NCI-H1417 treated with DMSO at 0.1 percent for 48 hours (cell line): ENCODE measurements around the gene CTSD.

Experiments
- DNase-seq: peaks from one replicate; lab custom pipeline; 2025; lab: John Stamatoyannopoulos, UW

CTSD gene

DNA sequence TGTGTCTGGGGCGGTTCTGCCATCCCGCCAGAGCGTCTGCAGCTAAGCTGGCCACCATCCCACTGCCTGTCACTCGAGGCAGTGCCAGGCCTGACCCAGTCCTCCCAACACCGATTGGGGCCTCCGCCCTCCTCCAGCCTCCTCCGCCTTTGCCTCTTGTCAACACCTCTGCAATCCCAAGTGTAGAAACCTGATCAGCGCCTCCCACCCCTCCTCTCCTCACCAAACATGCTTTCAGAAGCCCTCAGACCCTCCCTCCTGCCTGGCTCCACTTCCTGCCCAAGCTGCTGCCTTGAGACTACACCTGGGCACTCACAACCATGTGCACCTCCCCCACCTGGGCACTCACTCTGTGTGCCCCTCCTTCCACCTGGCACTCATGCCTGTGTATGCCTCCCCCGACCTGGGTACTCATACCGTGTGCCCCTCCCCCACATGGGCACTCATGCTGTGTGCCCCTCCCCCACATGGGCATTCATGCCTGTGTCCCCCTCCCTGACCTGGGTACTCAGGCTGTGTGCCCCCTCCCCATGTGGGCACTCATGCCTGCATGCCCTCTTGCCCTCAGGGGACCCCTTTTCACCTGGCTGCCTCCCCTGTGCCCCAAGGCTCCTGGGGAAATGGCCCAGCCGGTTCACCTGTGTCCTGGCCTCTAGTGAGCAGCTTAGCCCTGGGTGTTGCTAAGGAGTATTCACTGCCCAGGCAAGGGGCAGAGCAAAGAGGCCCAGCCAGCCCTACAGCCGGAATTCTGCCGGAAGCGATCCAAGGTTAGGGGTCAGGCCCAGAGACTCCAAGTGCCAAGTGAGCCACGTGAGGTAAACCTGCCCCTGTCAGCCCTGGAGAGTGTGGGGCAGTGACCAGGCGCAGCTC is 7.8 kb downstream of the CTSD start:
- no peak for DNase-seq

DNA sequence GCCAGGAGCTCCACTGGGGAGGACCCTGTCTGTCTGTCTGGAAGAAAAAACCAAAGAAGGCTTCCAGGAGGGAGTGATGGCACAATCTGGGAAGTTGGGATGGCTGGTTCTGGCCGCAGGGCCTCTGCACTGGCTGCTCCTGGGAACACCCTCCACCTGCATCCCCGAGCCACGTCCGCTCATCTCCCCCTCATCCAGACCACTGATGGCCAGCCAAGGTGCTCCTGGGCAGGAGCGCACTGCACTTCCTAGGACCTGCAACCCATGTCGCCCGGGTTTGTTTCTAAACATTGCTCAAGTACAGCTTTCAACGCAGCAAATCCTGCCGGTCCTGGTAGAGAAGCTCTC is 8.4 kb downstream of the CTSD start:
- DNase-seq: no peak

- DNase-seq: no peak
Observed at GRCh38 chr11:1754376-1755150, 9.2 kb downstream of the CTSD start.

GRCh38 chr11:1753929-1754305 is 9.8 kb downstream of the CTSD start:
- no peak for DNase-seq

- no peak for DNase-seq
Observed at GRCh38 chr11:1753229-1753928, 10.3 kb downstream of the CTSD start.

DNA sequence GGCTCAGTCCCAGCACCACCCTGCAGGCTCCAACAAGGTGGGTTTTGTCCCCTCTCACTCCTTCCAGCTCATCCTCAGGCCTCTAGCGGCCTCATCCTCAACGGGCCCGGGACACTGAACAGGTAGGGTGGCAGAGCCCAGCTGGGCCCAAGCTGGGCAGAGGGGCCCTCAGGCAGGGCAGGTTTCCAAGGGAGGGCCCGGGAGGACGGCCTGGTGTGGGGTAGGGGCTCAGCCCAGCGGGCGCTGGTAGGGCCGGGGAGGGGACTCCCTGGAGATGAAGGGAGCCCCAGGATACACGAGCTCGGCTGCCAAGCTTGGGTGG is 10.9 kb downstream of the CTSD start:
- DNase-seq: no peak

- no peak for DNase-seq
Observed at GRCh38 chr11:1751999-1752906, 11.5 kb downstream of the CTSD start.

DNA sequence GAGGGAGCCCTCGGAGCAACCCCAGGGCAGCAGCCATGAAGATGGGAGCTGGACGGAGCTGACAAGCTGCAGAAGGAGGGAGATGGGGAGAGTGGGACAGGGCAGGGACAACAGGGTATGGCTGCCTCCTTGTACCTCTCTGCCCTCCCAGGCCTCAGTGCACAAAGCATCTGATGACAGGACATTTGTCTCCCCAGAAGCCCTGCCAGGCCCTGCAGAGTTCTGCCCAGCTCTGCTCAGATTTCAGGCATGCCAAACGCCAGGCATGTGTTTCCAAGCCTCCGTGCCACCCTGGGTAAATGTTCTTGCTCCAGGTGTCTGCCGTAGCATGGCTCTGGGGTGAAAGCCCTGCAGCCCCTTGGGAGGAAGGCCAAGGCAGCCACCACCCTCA is 12.2 kb downstream of the CTSD start:
- no peak for DNase-seq

GRCh38 chr11:1750840-1751530 is 12.7 kb downstream of the CTSD start:
- no peak for DNase-seq

DNA sequence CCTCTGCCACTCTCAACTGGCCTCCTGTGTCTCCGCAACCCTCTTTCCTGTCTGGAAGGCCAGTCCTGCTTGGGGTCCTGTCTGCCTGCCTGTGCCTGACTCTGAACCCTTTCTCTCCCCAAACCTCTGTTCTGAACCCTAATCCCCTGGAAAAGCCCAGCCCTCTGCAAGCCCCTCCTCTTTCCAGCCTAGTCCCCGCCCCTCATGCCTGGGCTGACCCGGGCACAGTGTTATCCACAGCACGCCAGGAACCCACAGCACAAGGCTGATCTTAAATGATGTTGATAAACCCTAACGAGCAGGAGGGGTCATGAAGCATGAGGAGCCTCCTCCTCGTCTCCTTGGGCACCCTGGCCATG is 13.3 kb downstream of the CTSD start, which contains the start of gene IFITM10:
Gene IFITM10 (minus strand): TSS at position 115 of the 359 bp plus-strand sequence. CDS start 153 bp downstream, outside the sequence.
- DNase-seq: no peak

- DNase-seq: no peak
Observed at GRCh38 chr11:1749395-1750351, 14.1 kb downstream of the CTSD start.

DNA sequence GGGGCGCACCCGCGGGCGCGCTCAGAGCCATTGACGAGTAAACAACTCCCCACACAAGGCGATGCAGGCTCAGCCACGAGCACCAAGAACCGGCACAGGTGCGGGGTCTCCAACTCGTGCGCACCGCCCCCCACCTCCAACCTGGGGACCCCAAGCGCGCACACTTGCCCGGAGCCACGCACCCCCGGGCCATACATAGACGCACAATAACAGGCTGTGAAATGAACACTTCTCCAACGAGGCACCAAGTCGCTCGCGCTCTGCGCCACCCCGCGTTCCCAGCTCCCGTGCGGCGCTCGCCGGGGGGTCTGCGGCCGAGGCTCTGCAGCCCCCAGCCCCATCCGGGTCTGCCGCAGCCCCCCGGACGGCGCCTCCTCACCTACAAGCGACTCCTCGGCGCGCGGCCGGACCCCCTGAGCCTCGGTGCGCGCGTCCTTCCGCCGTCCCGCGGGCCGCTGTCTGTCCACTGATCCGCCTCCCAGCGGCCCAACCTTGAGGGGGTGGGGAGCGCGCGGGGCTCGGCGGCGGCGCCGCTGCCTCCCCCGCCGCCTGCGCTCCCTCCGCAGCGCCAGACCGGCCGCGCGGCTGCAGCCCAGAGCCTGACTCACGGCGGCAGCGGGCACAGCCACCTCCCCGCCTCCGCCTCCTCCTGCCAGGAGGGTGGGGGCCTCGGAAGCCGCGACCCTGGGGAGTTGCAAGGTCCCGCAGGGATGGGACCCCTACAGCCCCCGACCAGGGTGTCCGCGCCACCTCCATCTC is 14.9 kb downstream of the CTSD start:
- no peak for DNase-seq

DNA sequence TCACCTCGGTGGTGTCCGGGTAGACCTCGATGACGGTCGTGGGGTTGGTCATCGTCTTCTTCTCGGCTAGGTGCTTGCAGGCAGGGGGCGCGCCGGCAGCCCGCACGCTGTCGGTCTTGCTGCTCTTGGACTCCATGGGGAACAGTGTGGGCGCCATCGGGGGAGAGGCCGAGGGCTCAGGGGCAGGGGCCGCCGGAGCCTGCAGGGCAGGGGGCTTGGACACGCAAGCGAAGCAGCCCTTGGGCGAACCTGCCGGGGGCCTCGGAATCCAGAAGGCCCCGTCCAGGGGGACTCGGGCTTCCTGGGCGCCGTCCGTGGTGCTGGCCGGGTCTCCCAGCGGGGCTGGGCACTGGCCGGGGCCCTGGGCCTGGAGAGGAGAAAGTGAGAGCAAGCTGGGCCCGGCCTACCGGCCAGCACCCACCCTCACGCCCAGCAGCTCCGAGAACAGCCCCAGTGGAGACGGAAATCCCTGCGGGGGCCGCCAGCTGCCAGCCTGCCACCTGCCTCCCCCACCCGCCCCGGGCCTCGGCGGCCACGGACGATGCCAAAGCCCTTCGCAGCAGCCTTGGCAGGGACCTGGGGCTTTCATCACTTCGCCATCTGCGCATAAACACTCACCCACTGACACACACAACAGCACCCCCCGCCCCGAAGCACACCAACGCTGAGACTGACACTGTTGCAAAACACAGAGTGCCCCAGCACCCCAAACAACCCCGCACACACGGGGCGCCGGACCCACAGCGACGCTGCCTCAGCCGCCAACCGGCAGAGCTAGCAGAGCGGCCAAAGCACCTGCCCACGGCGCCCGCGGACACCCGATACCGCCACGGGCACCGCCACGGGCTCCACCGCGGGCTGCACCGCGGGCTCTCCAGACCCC is 15.7 kb downstream of the CTSD start:
- DNase-seq: no peak

DNA sequence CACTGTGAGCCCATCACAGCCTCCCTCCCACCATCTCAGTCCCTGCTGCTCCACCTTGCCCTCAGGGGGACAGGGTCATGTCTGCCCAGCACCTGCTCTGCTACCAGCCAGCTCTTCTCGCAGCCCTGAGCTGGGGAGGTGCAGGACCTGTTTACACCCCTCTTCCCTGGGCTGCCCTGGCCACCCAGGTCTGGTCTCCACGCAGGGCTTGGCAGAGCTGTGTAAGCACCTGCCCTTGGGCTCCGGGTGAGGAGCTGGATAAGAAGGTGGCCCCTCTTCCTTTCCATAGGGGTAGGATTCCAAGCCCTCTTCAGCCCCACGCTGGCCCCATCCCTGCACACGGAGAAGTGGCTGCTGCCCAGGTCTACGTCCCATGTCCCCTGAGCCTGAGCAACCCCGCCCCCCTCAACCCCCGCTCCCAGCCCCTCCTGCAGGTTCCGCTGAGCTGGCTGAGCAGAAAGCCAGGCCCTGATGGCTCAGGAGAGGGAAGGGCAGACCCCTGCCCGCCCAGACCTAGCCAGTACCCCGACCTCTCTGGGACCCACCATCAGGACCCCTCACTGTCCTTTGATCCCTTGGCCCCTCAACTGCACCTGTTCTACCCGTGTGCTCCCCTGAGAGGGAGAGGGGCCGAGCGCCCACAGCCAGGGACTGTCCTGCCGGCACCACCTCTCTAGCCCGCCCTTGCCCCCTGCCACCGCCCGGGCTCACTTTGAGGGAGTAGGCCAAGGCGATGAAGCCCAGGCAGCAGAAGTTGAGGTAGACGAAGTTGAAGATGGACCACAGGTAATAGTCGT is 16.6 kb downstream of the CTSD start:
- no peak for DNase-seq

DNA sequence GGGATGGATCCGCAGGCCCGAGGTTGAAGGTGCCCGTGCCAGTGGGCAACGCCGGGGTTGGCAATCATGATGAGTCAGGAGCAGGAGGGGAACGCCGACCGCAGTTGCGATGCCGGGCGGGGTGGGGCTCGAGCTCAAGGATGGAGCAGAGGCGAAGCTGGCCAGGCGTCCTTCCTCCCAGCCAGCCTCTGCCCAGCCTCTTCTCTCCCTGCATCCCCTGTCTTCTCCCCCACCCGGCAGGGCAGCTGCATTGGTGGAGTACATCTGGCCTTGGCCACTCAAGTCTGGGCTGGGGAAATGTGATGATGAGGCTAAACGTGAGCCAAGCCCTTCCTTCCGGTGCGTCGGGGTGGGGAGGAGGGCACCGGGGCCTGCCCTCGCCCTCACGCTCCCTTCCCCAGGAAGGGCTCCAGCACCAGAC is 17.2 kb downstream of the CTSD start:
- no peak for DNase-seq

DNA sequence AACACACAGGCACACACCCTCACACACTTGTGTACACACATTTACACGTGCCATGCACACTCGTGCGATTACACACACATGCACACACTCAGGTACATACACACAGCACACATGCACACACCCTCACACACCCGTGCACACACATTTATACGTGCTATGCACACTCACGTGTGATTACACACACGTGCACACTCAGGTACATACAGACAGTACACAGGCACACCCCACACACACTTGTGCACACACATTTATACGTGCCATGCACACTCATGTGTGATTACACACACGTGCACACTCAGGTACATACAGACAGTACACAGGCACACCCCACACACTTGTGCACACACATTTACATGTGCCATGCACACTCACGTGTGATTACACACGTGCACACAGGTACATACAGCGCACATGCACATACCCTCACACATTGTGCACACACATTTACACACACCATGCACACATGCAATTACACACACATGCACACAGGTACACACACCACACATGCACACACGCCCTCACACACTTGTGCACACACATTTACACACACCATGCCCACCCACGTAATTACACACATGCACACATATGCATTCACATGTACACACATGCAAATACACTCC is 17.9 kb downstream of the CTSD start:
- no peak for DNase-seq
